ENCODE results near the gene SLX4IP.
"Not testable (repeated sequence)": the region's sequence is repeated elsewhere in the genome, so short reads cannot be mapped to it uniquely, and the experiment has no call there.

Gene SLX4IP

DNA sequence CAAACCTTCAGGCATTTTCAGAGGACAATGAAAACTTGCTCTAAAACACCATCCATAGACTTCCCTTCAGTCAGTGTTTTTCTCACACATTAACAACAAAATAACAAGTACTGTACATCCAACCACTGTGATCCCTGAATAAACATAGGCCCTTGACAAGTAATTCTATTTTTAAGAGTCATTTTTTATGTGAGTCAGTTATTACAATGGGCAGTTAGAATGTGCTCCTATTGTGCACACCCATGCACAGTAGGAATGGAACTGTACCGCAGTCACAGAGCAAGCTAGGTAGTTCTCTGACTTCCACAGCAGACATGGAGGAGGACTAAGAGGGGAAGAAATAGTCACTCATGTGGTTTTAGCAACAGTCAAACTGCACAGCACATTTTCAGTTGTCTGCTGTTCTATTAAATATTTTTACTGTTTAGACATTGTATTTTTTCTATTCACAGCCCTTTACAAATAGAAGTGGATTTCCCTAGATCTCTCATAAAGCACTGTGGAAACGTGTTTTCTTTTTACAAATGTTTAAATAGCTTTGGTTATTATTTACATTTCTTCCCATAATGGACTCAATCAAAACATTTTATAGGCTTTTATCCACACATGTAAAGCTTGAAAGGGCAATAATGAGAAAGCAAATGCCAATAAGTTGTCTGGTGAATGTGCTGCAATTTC, 138.3 kb downstream of the SLX4IP start:
- DNase-seq (ENCODE audit: low spot score), result no peak

DNA sequence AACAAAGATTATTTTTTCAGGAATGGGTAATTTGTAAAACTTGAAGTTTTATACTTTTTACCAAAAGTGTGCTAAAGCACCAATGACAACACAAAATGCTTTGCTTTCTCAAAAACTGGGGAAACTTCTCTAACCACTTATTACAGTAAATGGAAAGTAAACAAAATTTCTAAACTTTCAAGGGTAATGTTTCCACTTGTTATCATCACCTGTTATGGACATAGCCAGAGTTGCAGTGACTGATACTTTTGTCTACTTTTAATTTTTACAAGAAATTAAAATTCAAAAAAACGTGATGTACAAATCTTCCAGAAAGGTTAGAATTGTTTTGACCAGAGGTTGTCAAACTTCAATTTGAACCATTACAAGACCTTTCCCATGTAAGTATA, 138.8 kb downstream of the SLX4IP start:
- no peak for DNase-seq (ENCODE audit: low spot score)

DNA sequence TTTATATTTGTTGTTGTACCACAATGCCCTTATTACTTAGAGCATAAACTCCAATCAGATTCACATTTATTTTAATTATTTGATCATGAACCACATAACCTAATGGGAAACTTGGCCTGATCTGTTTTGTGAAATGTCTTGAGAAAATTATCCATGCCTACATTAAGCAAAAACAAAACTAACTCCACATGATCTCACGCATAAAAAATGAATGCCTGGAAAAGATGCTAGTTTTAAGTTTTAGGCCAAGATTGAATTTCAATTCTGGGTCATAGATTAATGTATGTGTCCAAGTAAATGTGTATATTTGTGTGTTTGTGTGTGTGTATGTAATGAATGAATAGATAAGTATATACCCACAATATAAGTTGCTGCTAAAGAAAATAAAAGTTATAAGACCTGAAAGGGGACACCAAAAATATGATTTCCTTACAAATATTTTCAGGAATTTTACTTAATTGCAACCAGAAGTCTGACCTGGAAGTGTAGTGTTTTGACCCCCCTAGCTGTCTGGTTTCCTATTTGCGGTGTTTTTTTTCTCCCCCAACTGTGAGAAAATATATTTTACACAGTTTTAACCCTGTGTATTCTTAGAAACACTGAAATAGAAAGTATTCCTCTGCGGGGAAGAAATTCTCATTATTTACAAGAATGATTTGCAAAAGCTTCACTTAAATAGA, 141.4 kb downstream of the SLX4IP start:
- no peak for DNase-seq (ENCODE audit: low spot score)

DNA sequence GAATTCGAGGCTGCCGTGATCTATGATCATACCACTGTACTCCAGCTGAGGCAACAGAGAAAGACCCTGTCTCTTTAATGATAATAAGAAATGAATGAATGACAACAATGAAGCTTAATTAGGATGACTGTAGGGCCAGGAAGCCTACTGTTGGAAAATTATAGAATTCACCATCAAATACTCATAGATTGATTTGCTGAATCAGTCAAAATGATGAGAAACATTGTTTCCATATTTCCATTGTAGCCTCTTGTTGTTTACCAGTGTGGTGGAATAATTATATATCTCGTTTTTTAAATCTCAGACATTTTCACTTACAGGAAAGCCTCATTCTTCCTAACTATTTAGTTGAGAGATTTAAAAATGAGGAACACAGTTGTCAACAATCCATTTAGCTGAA, 142.5 kb downstream of the SLX4IP start:
- no peak for DNase-seq (ENCODE audit: low spot score)

DNA sequence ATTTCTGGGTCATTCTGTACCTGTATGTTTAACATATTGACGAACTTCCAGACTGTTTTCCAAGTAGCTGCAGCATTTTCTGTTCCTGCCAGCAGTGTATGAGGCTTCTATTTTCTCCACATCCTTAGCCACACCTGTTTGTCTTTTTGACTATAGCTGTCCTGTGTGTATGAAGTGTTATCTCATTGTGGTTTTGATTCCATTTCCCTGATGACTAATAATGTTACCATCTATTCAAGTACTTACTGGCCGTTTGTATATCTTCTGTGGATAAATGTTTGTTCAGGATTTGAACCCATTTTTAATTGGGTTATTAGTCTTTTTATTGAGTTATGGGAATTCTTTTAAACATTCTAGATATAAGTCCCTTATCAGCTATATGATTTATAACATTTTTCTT, 143.5 kb downstream of the SLX4IP start:
- DNase-seq (ENCODE audit: low spot score), result no peak

DNA sequence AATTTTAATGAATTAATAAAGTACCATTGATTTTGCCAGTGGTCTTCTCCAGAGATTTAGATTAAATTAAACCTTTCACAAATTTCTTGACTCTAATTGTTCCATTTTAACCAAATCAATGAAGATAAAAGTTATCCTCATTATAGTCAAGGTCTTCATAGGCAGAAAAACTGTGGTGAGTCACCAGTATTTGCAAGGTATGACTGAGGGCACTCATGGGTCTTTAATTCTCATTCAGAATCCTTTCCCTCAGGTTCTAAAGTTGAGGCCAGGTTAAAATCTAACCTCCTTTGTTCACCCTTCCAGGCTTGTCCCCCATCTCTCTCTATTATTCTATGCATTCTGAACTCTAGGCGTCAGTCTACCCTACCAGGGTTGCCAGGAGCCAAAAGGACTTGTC, 144.8 kb downstream of the SLX4IP start:
- DNase-seq (ENCODE audit: low spot score), result no peak

DNA sequence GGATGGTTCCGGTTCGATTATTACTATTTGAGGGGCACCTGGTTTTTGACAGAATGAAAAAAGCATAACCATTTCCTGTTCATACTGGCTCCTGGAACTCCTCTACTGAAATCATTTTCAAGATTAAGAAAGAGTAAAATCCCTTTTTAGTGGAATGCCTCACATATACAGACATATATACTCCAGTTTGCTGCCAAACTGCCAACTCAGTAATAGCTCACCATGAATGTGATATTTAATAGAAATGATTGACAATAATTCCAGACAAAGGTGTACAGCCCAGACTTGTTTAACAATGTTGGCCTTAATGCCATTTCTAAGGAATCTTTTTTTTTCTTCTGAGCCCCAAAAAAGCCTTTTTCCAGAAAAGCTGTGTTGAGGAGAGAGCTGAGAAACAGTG, 145.6 kb downstream of the SLX4IP start:
- no peak for DNase-seq (ENCODE audit: low spot score)

DNA sequence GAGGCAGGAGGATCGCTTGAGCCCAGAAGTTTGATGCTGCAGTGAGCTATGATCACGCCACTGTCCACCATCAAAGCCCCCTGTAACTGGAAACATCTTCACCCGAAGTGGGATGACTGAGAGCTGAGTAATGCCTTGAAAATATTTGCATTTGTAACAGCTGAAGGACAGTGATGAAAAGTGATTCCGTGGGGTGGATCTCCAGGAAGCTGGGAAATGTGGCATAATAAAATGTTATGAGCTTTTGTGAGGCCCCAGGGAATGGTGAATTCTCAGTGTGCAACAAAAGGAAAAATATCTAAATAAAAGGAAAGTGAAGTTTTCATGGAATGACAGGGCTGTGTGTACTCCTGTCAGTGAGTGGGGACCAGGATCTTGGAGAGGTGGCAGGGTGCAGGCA, 146.7 kb downstream of the SLX4IP start:
- no peak for DNase-seq (ENCODE audit: low spot score)

DNA sequence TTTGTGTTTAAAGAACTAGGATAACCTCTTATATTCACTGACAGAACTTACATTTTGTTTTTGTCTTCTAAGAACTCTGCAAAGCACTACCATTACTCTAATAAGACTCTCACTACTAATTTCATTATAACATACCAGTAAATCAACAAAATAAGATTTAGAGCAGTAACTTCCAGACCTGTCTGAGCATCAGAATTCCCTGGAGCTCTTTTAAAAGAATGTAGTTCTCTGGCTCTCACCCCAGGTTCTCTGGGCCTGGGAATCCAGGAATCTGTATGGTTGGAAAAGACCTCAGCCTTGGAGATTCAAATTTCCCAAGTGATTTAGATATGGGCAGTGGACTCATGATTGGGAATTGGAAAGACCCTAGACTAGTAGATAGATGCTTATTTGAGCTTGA, 149.3 kb downstream of the SLX4IP start:
- no peak for DNase-seq (ENCODE audit: low spot score)

DNA sequence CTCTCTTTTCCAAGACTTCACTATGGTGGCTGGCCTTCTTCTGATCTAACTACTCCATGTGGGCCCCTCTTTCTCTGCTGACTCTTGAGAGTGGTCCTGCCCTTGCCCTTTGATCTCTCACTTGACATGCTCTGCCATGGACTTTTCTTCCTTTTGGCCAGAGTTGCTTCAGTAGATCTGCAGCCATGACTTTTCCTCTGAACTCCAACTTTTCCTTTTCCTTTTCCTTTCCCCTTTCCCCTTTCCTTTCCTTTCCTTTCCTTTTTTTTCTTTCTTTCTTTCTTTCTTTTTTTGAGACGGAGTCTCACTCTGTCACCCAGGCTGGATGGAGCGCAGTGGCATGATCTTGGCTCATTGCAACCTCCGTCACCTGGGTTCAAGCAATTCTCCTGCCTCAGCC, 150.2 kb downstream of the SLX4IP start:
- DNase-seq (ENCODE audit: low spot score), result no peak

DNA sequence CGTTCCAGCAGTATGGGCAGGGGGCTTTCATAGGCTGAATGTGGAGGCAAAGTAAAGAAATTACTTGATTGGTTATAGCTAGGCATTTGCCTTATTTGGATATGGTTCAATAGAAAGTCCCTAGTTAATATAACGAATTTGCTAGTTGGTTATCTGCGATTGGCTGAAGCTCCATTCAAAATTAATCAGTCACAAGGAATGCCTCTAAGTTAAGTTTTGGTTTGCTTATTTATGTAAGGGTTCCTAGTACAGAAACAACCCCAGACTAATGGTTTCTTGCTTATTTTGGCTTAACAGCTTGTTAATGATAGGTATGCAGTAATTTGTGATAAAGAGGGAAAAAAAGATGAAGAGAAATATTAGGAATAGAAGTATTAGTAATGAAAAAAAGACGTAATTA, 151.2 kb downstream of the SLX4IP start:
- DNase-seq (ENCODE audit: low spot score), result no peak

DNA sequence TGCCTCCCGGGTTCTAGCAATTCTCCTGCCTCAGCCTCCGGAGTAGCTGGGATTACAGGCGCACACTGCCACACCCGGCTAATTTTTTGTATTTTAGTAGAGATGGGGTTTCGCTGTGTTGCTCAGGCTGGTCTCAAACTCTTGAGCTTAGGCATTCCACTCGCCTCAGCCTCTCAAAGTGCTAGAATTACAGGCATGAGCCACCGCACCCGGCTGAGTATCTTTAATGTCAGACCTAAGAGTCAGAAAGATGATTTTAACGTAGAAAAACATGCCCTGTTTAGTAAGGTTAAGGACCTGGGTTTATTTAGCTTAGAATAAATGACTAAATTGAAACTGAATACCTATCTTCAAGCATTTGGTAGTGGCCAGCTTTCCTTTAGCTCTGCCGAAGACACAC, 155.3 kb downstream of the SLX4IP start:
- not testable (repeated sequence) for DNase-seq (ENCODE audit: low spot score)

DNA sequence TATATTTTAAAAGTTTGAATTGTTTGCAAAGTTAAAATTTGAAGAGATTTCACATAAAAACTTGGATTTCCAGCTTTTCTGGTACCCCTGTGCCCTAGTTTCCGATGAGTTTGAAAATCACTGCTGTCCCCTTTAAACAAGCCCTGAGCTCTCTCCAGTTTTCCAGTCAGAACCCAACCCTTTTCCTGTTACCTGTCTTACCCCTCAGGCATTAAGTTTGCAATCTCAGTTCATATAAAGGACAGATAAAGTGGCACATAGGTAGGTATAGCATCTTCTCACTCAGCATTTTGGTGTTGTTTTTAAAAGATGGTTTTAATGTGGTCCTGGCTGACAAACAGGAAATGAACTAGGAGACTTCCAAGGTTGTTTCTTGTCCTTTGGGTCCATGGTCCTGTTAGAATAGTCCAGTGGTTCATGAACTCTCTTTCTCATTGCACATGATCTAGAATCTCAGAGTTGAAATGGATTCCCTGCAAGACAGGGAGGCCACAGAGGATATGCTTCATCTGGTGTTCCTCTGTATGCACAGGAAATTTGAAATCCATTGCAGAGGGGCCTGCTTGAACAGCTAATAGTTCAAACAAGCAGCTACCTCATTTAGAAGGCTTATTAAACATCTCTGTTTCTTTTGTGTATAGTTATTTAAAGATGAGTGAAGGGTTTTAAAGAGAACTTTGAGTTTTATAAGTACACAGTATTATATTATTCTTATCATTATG, 156.0 kb downstream of the SLX4IP start:
- no peak for DNase-seq (ENCODE audit: low spot score)

DNA sequence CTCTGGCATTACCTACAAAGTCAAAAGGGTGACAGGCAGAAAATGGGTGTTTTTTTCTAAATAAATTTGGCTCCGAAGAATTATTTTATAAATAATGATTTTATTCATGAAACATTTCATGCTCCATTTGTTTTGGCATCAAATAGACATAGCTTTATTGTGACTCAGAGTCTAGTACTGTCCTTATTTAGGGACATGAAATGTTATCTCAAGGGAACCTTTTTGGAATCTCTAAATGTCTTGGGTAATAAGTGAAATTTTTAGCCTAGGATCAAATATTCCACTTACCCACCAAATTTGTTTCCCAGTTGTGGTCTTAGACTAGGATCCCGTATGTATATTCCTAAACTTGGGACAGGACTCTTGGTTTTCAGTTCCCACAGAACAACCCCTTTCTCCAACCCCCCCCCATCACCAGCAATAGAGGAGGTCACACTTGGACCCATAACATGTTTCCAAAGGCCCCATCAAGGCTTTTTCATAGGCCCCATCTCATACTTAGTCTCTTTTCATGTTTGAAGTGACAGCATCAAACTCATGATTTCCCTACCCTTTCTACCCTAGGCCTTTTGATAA, 156.9 kb downstream of the SLX4IP start:
- no peak for DNase-seq (ENCODE audit: low spot score)

DNA sequence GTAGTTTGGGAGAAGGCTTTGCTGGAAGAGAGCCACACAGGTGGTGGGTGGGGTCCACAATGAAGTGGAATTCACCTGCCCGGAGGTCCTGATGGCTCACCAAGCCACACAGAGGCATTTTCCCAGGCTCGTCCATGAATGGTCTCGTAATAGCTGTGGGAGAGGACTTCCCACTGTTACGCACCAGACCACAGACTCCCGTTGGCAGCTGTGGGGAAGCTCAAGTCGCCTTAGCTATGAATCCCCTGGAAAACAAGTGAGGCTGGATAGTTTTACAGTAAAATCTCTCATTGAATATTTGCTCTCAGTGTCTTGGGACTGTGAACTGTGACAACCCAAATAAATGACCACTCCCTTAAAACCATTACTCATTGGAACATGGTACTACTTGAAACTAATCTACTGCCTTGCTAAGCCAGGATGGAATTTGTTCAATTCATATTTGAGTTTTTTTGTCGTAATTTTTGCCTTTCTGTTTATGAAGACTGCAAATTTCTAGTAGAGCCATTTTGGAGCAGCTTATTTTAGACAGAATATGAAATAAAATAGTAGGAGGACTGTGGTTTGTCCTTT, 159.3 kb downstream of the SLX4IP start:
- no peak for DNase-seq (ENCODE audit: low spot score)

DNA sequence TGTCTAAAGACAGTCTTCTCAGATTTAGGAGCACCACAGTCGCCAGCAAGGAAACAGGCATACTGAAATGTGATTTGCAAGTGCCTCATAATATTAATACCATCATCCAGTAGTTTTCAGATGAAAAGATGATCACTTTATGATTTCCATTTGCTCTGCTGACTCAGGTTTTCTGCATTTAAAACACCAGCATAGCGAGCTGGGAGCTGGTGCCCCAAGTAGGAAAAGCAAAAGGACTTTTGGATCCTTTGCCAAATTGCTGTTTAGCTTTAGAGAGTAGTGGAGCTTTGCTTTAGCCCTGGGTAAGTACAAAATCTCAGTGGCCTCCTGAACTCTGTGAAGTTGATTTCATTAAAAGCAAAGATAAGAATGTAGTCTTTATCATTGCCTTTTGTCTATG, 160.2 kb downstream of the SLX4IP start:
- no peak for DNase-seq (ENCODE audit: low spot score)

DNA sequence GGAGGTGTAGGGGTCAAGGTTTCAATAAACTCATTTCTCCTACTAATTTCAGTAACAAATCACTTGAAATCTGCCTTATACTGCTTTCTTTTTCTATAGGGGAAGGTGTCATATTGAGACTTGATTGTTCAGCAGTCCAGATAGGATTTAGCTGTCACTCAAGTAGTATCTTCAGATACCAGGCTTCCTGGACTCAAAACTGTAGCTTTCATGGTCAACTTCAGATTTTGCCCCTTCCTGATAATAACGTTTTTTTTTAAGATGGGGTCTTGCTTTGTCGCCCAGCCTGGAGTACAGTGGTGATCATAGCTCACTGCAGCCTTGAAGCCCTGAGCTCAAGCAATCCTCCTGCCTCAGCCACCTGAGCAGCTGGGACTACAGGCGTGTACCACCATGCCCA, 160.9 kb downstream of the SLX4IP start:
- no peak for DNase-seq (ENCODE audit: low spot score)

DNA sequence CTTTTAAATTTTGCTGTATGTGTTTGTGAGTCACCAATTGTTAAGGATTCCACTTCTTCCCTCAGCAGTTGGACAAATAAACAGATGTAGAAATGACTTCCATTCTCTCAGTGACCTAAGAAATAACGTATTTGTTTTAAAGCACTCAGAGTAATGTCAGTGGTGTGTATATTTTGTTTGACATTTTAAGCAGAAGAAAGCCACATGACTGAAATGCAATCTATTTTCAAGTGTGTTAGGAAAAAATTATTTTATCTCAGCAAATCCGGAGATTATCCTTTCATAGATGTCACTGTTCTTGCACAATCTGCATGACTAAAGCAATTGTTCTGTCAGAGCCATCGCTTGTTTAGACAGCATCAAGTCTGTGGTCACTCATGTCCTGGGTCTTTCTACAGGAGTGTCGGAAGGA, 161.6 kb downstream of the SLX4IP start:
- DNase-seq (ENCODE audit: low spot score), result peak; percentile 65

DNA sequence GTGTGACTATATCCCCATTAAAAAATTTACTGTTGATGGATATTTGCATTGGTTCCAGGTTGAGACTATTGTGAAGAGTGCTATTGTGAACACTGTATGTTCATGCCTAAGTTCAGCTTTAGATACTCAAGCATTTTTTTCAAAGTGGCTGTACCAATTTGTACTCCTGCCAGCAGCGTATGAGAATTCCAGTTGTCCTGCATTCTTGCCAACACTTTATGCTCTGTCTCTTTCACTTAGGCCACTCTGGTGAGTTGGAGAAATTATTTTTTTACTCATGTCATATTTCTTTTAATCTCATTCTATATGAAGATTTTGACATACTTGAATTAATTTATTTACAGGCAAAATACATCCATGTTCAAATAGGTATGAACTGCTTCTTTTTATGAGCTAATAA, 162.5 kb downstream of the SLX4IP start:
- DNase-seq (ENCODE audit: low spot score), result no peak

DNA sequence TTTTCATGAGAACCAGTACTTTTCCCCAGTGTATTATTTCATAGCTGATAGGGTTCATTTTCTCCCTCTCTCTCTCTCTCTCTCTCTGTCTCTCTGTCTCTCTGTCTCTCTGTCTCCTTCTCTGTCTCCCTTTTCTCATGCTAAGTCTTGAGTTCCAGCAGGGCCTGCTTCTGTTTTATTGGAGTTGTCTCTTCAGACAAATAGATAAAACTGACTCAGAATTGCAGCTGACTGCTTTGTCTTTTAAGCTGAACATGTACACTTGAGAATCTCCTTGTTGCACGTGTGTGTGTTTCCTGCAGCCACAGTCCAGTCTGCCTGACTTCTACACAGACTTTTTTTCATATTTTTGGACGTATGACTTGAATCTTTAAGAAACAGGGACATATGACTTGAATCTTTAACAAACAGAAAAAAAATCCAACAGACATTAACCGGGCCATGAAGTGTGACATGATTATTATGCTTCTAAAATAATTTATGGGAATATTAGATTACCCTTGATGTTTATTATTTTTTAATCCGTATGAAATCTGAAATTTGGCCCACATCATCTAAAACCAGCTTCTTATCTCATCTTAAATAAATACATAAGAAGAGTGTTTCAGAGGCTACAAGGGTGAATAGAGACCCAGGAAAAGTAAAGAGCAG, 167.2 kb downstream of the SLX4IP start:
- no peak for DNase-seq (ENCODE audit: low spot score)

DNA sequence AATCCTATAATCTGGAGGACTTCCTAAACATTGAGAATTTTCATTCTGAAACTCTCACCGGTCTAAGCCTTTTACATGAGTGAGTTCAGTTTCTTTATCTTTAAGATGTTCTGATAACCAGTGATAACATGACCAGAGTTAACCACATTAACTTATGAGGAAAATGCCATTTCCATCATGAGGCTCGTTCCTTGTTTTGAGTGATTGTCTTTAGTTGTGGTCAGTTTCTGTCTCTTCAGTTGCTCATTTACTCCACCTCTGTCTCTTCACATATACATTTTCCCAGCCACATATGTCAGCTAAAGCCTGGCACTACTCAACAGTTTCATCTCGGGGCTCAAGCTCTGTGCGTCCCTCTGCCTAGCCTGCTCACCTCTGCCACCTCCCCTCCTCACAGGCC, 168.3 kb downstream of the SLX4IP start:
- no peak for DNase-seq (ENCODE audit: low spot score)
